ENCODE data around the gene PPP1R12B.
"Not testable (repeated sequence)": the region's sequence is repeated elsewhere in the genome, so short reads cannot be mapped to it uniquely, and the experiment has no call there.

The PPP1R12B gene

GRCh38 chr1:202578001-202578504, 229.6 kb downstream of the PPP1R12B start:
- in situ Hi-C loops (cut with HindIII; ENCODE audit: low sequenced_read_pairs), result no loop called here

- in situ Hi-C loops (cut with HindIII; ENCODE audit: low sequenced_read_pairs), result no loop called here
Measured at GRCh38 chr1:202578565-202578964, 230.1 kb downstream of the PPP1R12B start.

- in situ Hi-C loops (cut with HindIII; ENCODE audit: low sequenced_read_pairs), result no loop called here
Measured at GRCh38 chr1:202579806-202580205, 231.3 kb downstream of the PPP1R12B start.

GRCh38 chr1:202580619-202581018, 232.1 kb downstream of the PPP1R12B start:
- in situ Hi-C loops (cut with HindIII; ENCODE audit: low sequenced_read_pairs), result no loop called here

GRCh38 chr1:202582350-202582749, 233.9 kb downstream of the PPP1R12B start:
- in situ Hi-C loops (cut with HindIII; ENCODE audit: low sequenced_read_pairs), result not testable (repeated sequence)

- in situ Hi-C loops (cut with HindIII; ENCODE audit: low sequenced_read_pairs), result no loop called here
Measured at GRCh38 chr1:202584707-202585589, 236.4 kb downstream of the PPP1R12B start.

GRCh38 chr1:202585590-202585933, 237.1 kb downstream of the PPP1R12B start:
- in situ Hi-C loops (cut with HindIII; ENCODE audit: low sequenced_read_pairs), result no loop called here

- in situ Hi-C loops (cut with HindIII; ENCODE audit: low sequenced_read_pairs), result no loop called here
Measured at GRCh38 chr1:202586018-202586821, 237.7 kb downstream of the PPP1R12B start.

GRCh38 chr1:202586871-202587270, 238.4 kb downstream of the PPP1R12B start:
- in situ Hi-C loops (cut with HindIII; ENCODE audit: low sequenced_read_pairs), result no loop called here

GRCh38 chr1:202587859-202588485, 239.5 kb downstream of the PPP1R12B start:
- in situ Hi-C loops (cut with HindIII; ENCODE audit: low sequenced_read_pairs), result no loop called here

- in situ Hi-C loops (cut with HindIII; ENCODE audit: low sequenced_read_pairs), result no loop called here
Measured at GRCh38 chr1:202588503-202589189, 240.1 kb downstream of the PPP1R12B start.

GRCh38 chr1:202589190-202589930, 240.9 kb downstream of the PPP1R12B start:
- in situ Hi-C loops (cut with HindIII; ENCODE audit: low sequenced_read_pairs), result no loop called here

GRCh38 chr1:202590126-202590525, 241.6 kb downstream of the PPP1R12B start:
- in situ Hi-C loops (cut with HindIII; ENCODE audit: low sequenced_read_pairs), result no loop called here

- in situ Hi-C loops (cut with HindIII; ENCODE audit: low sequenced_read_pairs), result no loop called here
Measured at GRCh38 chr1:202590975-202591411, 242.5 kb downstream of the PPP1R12B start.

GRCh38 chr1:202591515-202591914, 243.0 kb downstream of the PPP1R12B start:
- in situ Hi-C loops (cut with HindIII; ENCODE audit: low sequenced_read_pairs), result no loop called here

- in situ Hi-C loops (cut with HindIII; ENCODE audit: low sequenced_read_pairs), result no loop called here
Measured at GRCh38 chr1:202592146-202592545, 243.6 kb downstream of the PPP1R12B start.

- in situ Hi-C loops (cut with HindIII; ENCODE audit: low sequenced_read_pairs), result no loop called here
Measured at GRCh38 chr1:202593845-202594244, 245.3 kb downstream of the PPP1R12B start.

GRCh38 chr1:202596638-202597037, 248.1 kb downstream of the PPP1R12B start:
- in situ Hi-C loops (cut with HindIII; ENCODE audit: low sequenced_read_pairs), result no loop called here

GRCh38 chr1:202597090-202597761, 248.7 kb downstream of the PPP1R12B start:
- in situ Hi-C loops (cut with HindIII; ENCODE audit: low sequenced_read_pairs), result no loop called here
